Stimulated activated CD4-positive, alpha-beta T cell treated with anti-CD3 and anti-CD28 coated beads, TNF-alpha, amount 100 ng/mL, for 24 hours (primary cell): ENCODE data around the gene SARM1.

Experiments used
- DNase-seq, 3 experiments: peaks; one replicate each; pipeline ENCODE4 v3.0.0-alpha.2; 2020; ENCODE audit warnings: low read depth in 3 of 3

SARM1 gene

DNA sequence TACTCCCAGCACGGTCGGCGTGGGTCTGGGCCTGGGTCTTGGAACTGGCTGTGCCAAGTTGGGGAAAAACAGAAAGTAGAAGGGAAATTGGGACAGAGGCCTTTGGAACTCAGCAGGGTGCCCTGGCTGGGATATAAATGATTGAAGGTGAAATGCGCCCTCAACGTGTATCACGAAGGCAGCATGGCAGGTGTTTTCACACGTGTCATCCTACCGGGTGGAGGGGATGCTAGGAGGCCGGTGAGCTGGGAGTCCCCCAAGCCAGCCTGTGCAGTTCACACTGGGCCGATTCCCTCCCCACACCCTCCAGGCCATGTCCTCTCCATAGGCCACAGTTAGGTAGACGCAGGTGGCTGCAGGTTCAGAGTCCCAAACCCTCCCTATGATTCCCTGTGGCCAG, 30.0 kb upstream of the SARM1 start:
- no peak for DNase-seq

DNA sequence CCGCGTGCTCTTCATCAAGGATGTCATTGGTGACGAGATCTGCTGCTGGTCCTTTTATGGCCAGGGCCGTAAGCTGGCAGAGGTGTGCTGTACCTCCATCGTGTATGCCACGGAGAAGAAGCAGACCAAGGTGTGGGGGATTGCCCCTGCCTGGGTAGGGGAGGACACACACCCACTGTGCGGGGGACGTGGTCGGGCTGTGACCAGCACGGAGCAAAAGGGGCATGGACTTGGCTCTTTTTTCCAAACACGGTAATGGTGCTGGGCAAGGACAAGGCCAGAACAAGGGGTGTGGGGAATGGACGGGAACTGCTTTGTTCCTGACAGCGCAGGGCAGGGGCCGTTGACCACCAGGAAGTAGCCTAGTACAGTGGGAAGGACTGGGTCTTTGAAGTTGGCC, 29.2 kb upstream of the SARM1 start:
- no peak for DNase-seq

DNA sequence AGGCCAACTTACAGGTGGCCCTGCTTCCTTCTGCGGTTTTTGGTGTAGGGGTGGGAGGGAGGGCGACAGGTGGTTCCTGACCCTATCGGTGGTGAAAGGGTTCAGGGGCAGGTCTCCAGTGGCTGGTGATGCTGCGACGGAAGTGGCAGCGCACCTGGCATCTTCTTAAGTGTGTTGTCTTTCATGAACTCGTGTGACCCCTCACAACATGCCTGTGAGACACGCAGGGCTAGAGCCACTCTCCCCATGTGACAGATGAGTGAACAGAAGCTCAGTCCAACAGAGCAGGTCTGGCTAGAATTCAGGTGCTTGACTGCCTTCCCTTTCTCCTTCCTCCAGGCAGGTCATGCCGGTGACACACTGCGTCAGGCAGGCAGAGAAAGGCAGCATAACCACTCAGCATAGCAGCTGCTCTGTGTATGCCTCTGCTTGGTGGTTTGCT, 28.0 kb upstream of the SARM1 start:
- no peak for DNase-seq

DNA sequence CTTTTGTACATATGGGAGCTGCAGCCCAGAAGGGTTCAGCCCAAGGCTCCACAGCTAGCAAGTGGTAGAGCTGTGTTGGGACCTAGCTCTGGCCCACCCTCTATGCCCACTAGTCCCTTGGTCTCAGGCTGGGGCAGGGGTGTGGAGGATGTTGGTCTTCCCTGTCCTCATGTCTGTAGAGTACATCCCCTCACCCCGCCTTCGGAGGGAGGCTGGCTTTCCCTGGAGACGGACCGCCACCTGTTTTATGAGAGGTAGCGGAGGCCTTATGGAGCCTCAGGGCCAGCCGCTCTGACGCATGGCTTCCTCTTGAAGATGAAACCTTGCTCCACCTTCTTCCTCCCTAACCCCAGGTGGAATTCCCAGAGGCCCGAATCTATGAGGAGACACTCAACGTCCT, 27.5 kb upstream of the SARM1 start:
- DNase-seq, result no peak

DNA sequence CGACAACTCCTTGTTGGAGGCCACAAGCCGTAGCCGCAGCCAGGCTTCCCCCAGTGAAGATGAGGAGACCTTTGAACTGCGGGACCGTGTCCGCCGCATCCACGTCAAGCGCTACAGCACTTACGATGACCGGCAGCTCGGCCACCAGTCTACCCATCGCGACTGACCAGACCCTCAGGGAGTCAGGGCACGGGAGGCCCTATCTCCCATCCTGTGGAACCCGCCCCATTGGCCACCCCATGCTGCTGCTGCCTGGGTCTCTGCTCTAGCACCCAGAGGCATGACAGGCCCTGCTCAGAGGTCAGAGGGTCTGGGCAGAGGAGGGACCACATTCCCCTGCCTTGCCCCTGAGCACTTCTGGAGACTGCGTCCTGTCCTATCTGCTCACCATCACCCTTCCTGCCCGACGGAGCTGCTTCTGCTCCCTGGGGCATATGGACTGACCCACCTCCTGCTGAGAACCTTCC, 27.0 kb upstream of the SARM1 start:
- DNase-seq, result no peak

DNA sequence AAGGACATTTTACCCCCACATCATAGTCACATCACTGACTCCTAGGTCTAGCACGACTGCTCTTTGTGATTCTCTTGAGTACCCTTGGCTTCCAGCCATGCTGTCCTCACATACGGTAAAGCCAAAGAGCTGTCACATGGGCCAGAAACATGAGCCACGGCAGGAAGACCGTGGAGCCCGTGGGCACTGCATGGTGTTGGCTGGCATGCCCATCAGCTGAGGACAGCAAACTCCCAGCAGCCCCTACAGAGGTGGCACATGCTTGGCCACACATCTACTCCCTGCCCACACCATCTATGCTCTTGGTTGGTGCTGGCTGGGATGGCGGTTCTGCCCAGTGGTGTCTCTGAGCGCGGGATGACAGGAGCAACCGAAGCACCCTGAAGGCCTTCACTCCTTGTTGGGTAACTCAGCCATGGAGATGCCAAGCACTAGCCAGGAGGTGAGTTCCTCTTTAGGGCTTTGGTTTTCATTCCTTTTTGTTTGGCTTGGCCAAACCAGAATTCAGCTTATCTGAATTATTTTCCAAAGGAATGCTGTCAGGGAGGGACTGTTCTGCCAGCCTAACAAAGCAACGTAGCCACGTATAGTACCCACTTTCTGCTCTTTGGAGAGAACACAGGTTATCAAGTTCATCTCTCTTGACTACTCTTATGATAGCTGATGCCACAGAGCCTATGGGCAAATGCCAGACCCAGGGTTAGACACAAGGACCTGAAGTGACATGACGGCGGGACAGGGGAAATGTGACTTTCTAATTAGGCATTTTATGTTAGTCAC, 25.9 kb upstream of the SARM1 start:
- no peak for DNase-seq

DNA sequence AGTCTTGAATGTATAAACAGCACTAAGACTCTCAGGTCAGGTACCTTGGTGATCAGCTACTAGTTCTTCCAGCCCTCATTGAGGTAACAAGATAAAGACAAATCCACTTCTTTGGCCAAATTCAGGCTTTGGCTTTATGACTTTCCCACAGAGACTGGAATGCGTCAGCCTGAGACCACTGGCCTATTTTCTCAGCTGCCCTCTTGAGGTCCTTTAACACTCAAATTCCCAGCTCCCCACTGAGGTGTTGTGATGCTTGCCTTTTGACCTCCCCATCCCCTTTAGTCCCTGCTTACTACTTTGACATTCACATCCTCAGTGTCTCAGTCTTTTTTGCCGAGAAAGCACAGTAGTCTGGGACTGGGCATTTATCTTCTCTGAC, 25.3 kb upstream of the SARM1 start:
- no peak for DNase-seq

DNA sequence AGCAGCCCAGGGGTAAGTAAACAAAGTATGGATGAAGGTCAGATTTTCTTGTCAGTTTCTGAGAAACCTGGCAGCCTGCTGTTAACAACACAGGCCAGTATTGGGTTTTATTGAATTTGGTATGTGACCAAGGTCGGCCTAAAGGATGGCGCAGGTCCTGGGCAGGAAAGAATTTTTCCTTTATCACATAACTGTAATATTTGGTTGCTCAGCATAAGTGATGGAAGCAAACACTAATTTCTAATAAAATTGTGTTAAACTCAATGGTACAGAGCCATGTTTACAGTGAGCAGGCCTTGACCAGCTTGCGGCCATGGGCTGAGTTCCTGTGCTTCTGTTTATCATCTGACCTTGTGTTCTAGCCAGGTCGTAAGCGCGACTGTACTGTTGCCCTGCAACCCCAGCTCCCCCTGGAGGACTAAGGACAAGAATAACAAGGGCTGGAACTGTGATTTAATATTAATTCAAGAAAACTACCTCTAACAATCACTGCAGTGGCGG, 24.7 kb upstream of the SARM1 start:
- DNase-seq, result no peak

DNA sequence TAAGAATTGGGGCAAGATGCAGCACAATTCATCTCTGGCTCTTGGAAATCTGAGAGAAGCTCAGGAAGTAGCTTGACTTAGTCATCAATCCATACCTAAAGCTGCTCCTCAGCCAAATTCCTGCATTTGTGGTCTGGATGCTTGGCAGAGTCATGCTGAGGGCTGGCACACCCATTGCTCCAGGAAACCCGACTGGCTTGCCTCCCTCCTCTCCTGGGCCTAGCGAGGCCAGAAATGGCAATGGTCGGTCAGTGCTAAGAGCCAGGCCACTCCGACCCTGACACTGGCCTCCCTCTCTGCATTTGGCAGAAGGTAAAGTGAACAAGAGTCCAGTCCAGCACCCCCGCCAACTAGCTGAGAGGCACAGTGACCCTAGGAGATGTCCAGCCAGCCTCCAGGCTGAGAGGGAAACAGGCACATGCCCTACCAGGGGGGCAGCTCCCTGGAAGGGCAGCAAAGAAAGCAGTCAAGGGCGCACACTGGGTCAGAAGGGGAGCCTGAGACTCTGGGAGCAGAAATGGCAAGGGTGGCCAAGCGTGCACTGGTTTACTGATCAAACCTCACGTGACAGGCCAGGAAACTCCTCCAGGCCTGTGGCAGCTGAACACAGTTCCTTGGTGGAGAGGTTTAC, 24.1 kb upstream of the SARM1 start:
- DNase-seq, result no peak

DNA sequence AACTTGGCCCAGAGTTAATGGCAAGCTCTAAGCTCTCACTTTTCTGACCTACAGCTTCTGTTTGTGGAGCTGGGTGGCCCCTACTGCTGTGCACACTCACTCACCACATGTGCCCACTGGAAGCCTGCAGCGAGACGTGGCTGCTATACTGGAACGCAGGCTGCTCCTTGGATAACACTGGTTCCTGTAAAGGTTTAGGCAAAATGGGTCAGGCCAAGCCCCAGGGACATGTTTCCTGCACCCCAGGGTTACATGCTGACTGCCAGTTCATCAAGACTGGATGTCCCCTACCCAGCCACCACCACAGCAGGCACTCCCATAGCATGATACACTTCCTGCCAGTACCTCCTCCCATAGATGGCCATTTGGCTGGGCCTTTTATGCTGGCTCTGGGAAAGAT, 22.5 kb upstream of the SARM1 start:
- no peak for DNase-seq

DNA sequence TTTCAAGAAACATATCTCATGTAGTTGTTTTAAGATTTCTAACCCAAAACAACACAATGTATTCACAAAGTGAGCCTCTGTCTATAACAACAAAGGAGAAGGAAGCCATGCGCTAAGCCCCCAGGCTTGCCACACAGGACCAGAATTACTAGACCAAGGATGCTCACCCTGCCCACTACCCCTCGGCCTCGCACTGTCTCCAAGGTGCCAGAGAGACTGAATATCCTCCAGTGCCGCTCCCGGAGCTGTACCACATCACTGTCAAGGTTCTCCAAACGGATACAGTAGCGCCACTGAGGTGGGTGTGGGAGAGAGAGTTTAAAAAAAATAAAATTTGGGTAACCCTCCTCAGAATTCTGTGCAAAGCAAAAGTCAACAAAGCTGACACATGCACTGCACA, 21.2 kb upstream of the SARM1 start:
- DNase-seq, result no peak

DNA sequence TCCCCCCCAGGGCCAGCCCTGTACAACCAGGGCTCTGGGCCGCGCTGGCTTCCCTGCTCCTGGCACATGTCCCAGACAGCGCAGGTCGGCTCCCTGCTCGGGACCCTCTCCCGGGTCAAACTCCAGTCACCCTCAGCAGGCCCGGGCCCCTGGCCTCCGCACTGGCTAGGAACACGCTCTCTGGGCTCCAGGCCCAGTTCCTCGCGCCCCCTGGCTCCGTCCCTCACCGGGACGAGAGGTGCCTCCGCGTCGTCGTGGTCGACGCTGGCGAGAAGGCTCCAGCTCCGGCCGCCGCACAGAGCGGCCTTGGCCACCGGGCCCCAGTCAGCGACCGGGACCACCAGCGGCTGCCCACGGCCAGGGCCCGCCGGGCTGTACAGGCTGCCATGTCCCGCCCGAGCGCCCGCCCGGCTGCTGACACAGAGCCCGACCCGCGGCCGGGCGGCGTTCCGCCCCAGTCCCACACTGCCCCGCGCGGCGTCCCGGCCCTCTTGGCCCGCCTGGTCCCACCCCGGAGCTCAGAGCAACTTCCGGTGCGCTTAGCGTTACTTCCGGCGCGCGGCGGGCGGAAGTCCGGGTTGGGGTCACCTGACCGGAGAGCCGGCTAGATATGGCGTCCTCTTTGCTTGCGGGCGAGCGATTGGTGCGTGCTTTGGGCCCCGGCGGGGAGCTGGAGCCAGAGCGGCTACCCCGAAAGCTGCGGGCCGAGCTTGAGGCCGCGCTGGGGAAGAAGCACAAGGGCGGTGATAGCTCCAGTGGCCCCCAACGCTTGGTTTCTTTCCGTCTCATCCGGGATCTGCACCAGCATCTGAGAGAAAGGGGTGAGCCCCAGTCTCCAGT, 14.2 kb upstream of the SARM1 start, which contains the start of gene POLDIP2:
TSS of gene POLDIP2 (minus strand) at position 467 of the 840 bp plus-strand sequence. CDS start at position 388, 79 bp downstream.
- DNase-seq, result peak; percentile 92 to 94 (median 92)

DNA sequence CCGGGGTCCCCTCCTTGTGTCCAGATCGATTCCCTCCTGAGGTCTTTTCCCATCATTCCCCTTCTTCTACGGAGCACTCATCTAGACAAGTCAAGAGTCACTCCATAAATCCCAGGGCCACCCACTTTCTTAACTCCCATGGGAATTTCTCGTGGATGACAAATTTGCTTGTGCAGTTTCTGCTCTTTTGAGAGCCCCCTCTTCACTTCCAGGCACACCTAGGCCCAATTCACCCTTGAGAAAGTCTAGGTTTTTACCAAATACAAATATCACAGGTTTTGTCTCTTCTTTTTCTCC, 13.6 kb upstream of the SARM1 start:
- DNase-seq, result no peak

DNA sequence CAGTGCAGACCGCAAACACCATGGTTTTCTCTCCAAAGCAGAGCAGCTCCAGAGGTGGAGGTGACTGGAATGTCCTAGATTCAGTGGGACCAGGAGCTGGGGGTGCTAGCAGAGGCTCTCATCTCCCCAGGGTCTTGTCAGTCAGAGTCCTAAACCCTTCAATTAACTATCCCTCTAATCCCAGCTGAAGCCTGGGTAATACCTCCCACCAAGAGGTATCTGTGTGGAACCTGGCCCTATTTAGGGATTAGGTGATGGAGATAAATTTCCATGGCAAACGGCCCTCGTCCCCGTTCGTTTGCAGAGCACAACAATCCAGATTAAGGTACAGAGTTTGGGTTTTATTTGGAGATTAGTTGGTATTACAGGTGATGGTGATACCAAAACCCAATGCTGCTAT, 8.3 kb upstream of the SARM1 start:
- no peak for DNase-seq

DNA sequence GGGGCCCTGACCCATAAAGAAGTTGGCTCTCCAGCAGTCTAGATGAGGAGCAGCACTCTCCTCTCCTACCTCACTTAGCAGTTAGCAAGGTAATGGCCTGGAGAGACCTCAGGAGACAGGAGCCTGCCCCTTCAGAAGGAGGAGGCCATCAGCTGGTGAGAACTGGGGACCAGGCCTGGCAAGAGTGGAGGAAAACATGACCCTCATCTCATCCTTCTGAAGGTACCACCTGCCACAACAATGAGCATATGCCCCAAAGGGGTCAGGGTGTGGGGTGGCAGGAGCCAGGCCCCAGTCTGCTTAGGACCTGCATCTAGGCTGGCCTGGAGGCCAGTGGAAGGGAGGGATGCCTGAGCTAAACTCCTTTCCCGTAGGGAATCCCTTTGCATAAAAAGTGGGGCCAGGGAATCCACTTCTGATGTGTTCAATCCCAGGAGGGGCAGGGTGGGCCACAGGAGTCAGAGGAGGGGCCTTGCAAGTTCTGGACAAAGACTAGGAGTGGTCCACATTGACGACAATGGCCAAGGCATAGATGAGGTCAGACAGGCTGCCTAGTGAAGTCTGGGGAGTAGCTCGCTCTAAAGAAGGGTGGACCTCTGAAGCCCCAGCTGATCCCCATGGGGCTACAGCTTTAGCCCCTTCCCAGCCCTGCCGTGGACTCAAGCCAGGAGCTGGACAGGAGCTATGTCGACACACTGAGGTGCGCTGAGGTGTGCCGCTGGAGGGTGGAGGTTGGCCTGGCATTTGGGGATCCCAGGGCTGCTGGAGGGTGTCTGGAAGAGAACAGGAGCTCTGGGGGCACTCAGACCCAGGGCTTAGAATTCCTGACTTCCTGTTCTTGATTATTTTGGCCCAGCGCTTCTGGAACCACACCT, 7.5 kb upstream of the SARM1 start:
- DNase-seq, result no peak

DNA sequence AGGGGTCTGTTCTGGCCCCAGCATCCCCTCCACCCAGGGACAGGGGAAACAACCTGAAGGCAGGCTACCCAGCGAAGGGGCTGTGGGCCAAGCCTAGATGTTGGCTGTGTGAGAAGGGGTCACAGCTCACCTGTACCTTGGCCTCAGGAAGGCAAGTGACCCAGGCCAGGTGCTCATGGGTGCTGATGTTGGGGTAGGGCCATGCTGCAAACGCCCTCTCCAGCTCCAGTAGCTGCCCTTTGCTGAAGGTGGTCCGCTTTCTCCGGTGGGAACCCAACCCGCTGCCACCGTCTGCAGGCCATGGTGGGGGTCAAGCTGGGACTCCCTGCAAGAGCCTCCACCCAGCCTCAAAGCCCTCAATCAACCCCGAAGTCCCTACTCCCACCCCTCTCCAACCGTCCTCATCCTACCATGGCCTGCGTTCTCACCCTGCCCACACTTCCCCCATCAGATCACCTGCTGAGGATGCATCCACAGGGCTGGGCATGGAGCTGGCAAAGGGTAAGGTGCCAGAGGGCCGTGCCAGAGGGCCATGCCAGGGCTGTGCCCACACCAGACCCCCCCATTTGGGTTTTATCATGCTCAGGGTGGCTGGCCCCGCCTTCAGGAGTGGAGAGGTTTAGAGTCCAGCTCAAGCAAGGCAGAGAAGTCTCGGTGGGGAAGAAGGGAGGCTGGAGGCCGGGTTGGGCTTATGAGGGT, 6.7 kb upstream of the SARM1 start, which contains the start of gene SEBOX:
TSS of gene SEBOX (minus strand) at position 535 of the 699 bp plus-strand sequence. CDS start at position 487, 48 bp downstream.
- no peak for DNase-seq

DNA sequence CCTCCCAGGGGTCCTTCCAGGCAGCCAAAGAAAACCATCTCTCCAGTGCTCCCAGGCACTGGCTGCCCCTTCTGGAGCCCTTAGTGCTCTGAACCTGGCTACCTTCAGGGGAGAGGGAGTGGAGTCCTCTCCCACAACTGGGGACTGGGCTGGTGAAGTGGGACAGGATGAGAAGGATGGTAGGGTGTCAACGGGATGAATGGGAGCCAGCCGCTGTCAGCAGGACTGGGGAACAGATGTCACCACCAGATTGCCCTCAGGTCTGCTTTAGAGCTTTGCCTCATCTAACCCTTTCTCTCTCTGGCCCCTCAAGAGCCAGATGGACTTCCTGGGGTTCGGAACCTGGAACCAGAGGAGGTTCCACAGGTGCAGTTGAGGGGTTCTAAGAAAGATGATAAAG, 6.0 kb upstream of the SARM1 start:
- no peak for DNase-seq

DNA sequence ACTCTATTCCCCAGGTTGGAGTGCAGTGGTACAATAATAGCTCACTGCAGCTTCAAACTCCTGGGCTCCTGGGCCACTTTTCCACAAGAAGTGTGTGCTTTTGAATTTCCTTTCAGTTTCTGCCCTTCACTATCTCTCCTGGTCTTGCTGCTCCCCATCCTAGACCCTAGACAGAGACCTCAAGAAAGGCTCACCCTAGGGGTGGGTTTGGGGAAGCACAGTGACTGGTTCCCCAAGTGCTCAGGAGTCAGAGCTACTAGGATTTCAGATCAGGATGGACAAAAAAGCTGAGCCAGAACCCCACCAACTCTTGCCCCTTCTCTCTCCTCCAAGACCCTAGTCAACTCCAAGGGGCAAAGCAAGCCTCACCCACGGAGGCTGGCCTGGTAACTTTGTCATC, 4.9 kb upstream of the SARM1 start:
- no peak for DNase-seq

DNA sequence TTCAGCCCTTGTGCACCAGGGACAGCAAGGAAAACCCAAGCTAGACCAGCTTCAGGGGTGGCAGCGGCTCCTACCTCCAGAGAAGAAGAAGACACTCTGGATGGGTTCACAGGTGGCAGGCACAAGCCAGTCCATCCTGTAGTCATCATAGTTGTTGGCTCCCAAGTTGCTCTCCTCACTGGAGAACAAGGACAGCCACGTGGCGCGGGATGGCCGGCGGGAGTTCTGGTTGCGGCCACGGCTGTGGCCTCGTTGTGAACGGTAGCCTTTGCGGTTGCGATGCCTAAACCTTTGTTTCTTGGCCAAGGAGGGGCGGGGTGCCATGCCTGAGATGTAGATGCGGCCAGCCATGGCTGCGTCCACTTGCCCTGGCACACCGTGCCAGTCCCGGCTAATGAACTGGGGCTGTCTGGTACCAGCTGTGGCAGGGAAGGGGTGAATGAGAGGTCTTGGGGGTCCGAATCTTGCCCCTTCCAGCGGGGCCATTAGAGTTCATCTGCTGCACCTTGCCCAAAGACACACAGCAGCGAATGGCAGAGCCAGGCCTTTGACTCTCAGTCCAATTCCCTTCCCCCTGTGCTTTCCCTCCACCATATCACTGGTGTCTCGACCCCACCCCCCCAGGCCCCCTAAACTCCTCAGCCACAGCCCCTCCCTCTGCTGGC, 3.7 kb upstream of the SARM1 start:
- no peak for DNase-seq

DNA sequence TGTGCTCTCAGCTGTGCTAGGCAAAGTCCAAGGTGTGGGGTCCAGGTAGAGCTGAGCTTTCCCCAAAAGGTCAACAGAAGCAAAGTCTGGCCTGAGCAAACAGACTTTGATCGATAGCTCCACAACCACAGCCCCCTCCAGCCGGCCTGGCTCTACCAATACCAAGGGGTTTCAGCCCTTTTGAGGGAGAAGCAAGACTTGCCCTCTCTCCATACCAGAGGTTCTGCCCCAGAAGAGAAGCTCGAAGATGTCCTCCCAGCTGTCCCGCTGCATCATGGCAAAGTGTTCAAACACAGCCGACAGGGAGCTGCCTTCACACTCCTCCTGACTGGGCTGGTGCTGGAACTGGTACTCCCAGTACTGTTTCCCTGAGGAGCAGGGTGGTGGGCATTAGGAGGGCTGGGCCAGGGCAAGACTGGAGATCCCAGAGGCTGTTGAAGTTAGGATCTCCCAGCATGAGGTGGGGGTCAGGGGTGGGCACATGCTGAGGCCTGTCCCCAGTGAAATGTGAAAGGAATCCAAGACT, 3.1 kb upstream of the SARM1 start:
- DNase-seq, result no peak
